ENCODE measurements around the gene LILRB2.

GRCh38 chr19:54230031-54230430, 50.9 kb downstream of the LILRB2 start:
- no peak for TF ChIP-seq CTCF (IDR thresholded peaks at IDR 0.05; ENCODE audit: low read length)
- TF ChIP-seq EZH2 (IDR thresholded peaks at IDR 0.05; ENCODE audit: borderline replicate concordance, low read length): no peak

All from OCI-LY1 (cell line).